Stimulated activated CD4-positive, alpha-beta T cell treated with anti-CD3 and anti-CD28 coated beads, TNF-alpha, amount 100 ng/mL, for 24 hours (primary cell): ENCODE data around the gene WDR82.

Experiments
- DNase-seq, 3 experiments: peaks; one replicate each; pipeline ENCODE4 v3.0.0-alpha.2; 2020; ENCODE audit warnings: low read depth in 3 of 3

Gene WDR82

GRCh38 chr3:52205727-52206372 is 72.6 kb downstream of the WDR82 start:
- no peak for DNase-seq
